GM10266 (cell line): ENCODE data around the gene GRIFIN.

ENCODE experiments used
- DNase-seq: peaks from one replicate; pipeline ENCODE4 v3.0.0; 2012; ENCODE audit errors: extremely low spot score
- CTCF ChIP-seq: IDR thresholded peaks from 2 replicates; pipeline ENCODE4 v1.5.1; 2012; ENCODE audit warnings: mild to moderate bottlenecking, low read depth; ENCODE audit not compliant: control insufficient read depth, insufficient read depth; ENCODE audit errors: missing control alignments

The GRIFIN gene

GRCh38 chr7:2497500-2498336 is 21.5 kb upstream of the GRIFIN start:
- no peak for TF ChIP-seq CTCF
- DNase-seq: no peak

GRCh38 chr7:2497065-2497464 is 20.9 kb upstream of the GRIFIN start:
- DNase-seq: no peak

GRCh38 chr7:2496375-2496774 is 20.2 kb upstream of the GRIFIN start:
- DNase-seq: no peak
- TF ChIP-seq CTCF: no peak

More at GRCh38 chr7:2497065-2497464, 20.9 kb upstream of the GRIFIN start:
- TF ChIP-seq CTCF: no peak

GRCh38 chr7:2495418-2496299 is 19.5 kb upstream of the GRIFIN start:
- no peak for TF ChIP-seq CTCF
- no peak for DNase-seq

- TF ChIP-seq CTCF: no peak
- DNase-seq: no peak
Measured at GRCh38 chr7:2494191-2495130, 18.3 kb upstream of the GRIFIN start.

GRCh38 chr7:2493205-2494164 is 17.3 kb upstream of the GRIFIN start:
- no peak for TF ChIP-seq CTCF
- DNase-seq: no peak
